Gastroesophageal sphincter (tissue), 4 donors: Measurements from ENCODE around the gene PHF21B. TPM values are rescaled to one million over a fixed set of nuclear protein-coding genes. Genes with fewer than 3 reads are reported as not detected.

ENCODE experiments used
- ATAC-seq: fragments of 150-250 bp; one replicate; pipeline ENCODE4 v1.9.1; 2016; ENCODE audit warnings: mild to moderate bottlenecking, moderate library complexity
- H3K27ac ChIP-seq, 4 donors: fragments of 200-600 bp; sonication (generic) in 3 of 4; 1 replicate in 3 of 4; 2 replicates in 1 of 4; pipeline ENCODE4 v1.5.1; 2016 to 2019
- H3K27me3 ChIP-seq: fragments of 200-600 bp; sonication (generic); one replicate; pipeline ENCODE4 v1.5.1; 2019
- H3K36me3 ChIP-seq, 2 donors: fragments of 200-600 bp; sonication (generic); one replicate each; pipeline ENCODE4 v1.5.1; 2019; ENCODE audit warnings: control low read depth in 1 of 2
- H3K4me1 ChIP-seq, 3 donors: fragments of 200-600 bp; sonication (generic); 1 replicate in 2 of 3; 2 replicates in 1 of 3; pipeline ENCODE4 v1.5.1; 2016 to 2019; ENCODE audit warnings: control low read depth in 2 of 3
- H3K4me3 ChIP-seq, 2 donors: fragments of 200-600 bp; sonication (generic); one replicate each; pipeline ENCODE4 v1.5.1; 2019; ENCODE audit warnings: mild to moderate bottlenecking in 1 of 2, moderate library complexity in 1 of 2
- H3K9me3 ChIP-seq, 3 donors: fragments of 200-600 bp; sonication (generic); one replicate each; pipeline ENCODE4 v1.5.1; 2017 to 2019; ENCODE audit warnings: control low read depth in 2 of 3
- CTCF ChIP-seq, 4 experiments: fragments of 200-600 bp in 2 of 4; fragments of 450-650 bp in 2 of 4; sonication (generic) in 1 of 4; IDR thresholded peaks; one replicate each; pipeline ENCODE4 v1.5.1; 2017 to 2019; ENCODE audit warnings: antibody characterized with exemption in 4 of 4, mild to moderate bottlenecking in 2 of 4, moderate library complexity in 2 of 4
- EP300 ChIP-seq: sonication (generic); formaldehyde crosslinking; IDR thresholded peaks from one replicate; pipeline ENCODE4 v1.6.1; 2017; ENCODE audit warnings: antibody characterized with exemption, mild to moderate bottlenecking
- POLR2A ChIP-seq, 2 donors: fragments of 450-650 bp; IDR thresholded peaks; one replicate each; pipeline ENCODE4 v1.6.1; 2017; ENCODE audit warnings: antibody characterized with exemption in 2 of 2, mild to moderate bottlenecking in 2 of 2, moderate library complexity in 1 of 2
- POLR2AphosphoS5 ChIP-seq: sonication (generic); formaldehyde crosslinking; IDR thresholded peaks from one replicate; pipeline ENCODE4 v1.6.1; 2017; ENCODE audit warnings: antibody characterized with exemption
- WGBS, 2 donors: methylation state at CpG; one replicate each; pipeline ENCODE4 v1.1.5; 2018; ENCODE audit warnings: low coverage in 1 of 2; 5-methylcytosine and 5-hydroxymethylcytosine counted together
- total RNA-seq, 4 donors: library from RNA; depleted of rRNA; stranded (reverse); fragments of >200 nt; gene quantifications; one replicate each; pipeline ENCODE4 v1.1.0, GENCODE V29; 2016

Gene PHF21B
- total RNA-seq, 4 donors from 2014 or later: 0.31 to 5.1 (median 1.4) TPM

GRCh38 chr22:44881624-44882023, 128.2 kb downstream of the PHF21B start:
- TF ChIP-seq POLR2AphosphoS5 (no peak), POLR2A (IDR thresholded peaks at IDR 0.05) (no peak), EP300 (no peak), CTCF (IDR thresholded peaks at IDR 0.05) (no peak)
- Histone ChIP-seq H3K4me3 (no peak overlapping the region), H3K4me1 (no peaks in the 10 kb centered on the region), H3K27ac (no peak overlapping the region), H3K27me3 (no peaks in the 10 kb centered on the region), H3K9me3 (peaks cover 0 to 19% (median 0%) of the 10 kb centered on the region in 3 donors), H3K36me3 (peaks cover 0 to 14% of the 10 kb centered on the region in 2 donors)
- ATAC-seq: no peak
- WGBS, 2 donors: 100% methylated on average over 2 of the region's 24 CpGs; no CpG with 5 or more reads in 1 of the 2 donors

- H3K36me3 ChIP-seq: peaks cover 0 to 12% of the 10 kb centered on the region in 2 donors
- TF ChIP-seq POLR2A (IDR thresholded peaks at IDR 0.05) (no peak), CTCF (IDR thresholded peaks at IDR 0.05) (no peak), POLR2AphosphoS5 (no peak), EP300 (no peak)
- no peaks in the 10 kb centered on the region for H3K4me1 ChIP-seq
- no peak overlapping the region for H3K27ac ChIP-seq
- whole genome bisulfite sequencing, 2 donors: 87 to 93% methylated on average over 9 to 12 of the region's 19 CpGs
- H3K27me3 ChIP-seq: no peaks in the 10 kb centered on the region
- peaks cover 0 to 22% (median 0%) of the 10 kb centered on the region in 3 donors for H3K9me3 ChIP-seq
- no peak for ATAC-seq
- no peak overlapping the region for H3K4me3 ChIP-seq
Measured at GRCh38 chr22:44880610-44881290, 129.1 kb downstream of the PHF21B start.

GRCh38 chr22:44879301-44879680, 130.5 kb downstream of the PHF21B start:
- peaks cover 0 to 22% (median 0%) of the 10 kb centered on the region in 3 donors for H3K9me3 ChIP-seq
- no peaks in the 10 kb centered on the region for H3K4me1 ChIP-seq
- no peak for ATAC-seq
- H3K4me3 ChIP-seq: no peak overlapping the region
- TF ChIP-seq POLR2AphosphoS5: no peak
- no peak for TF ChIP-seq CTCF (IDR thresholded peaks at IDR 0.05)
- no peak for TF ChIP-seq POLR2A (IDR thresholded peaks at IDR 0.05)
- no peak for TF ChIP-seq EP300
- H3K36me3 ChIP-seq: peaks cover 0 to 10% of the 10 kb centered on the region in 2 donors
- 94% methylated on average over 6 to 12 of the region's 12 CpGs for WGBS, 2 donors
- H3K27me3 ChIP-seq: no peaks in the 10 kb centered on the region
- no peak overlapping the region for H3K27ac ChIP-seq

GRCh38 chr22:44878483-44879300, 131.1 kb downstream of the PHF21B start:
- Histone ChIP-seq H3K27ac (no peak overlapping the region), H3K4me3 (no peak overlapping the region), H3K27me3 (no peaks in the 10 kb centered on the region), H3K4me1 (no peaks in the 10 kb centered on the region), H3K36me3 (peaks cover 0 to 10% of the 10 kb centered on the region in 2 donors), H3K9me3 (peaks cover 0 to 22% (median 0%) of the 10 kb centered on the region in 3 donors)
- TF ChIP-seq CTCF (IDR thresholded peaks at IDR 0.05) (no peak), POLR2AphosphoS5 (no peak), POLR2A (IDR thresholded peaks at IDR 0.05) (no peak), EP300 (no peak)
- no peak for ATAC-seq
- 86% methylated on average over 1 of the region's 14 CpGs; no CpG with 5 or more reads in 1 of the 2 donors for WGBS, 2 donors
